H1 (cell line): Measurements from ENCODE around the gene RNU6-1. TPM values are rescaled to one million over a fixed set of nuclear protein-coding genes. Genes with fewer than 3 reads are reported as not detected.

Experiments used
- CTCF ChIA-PET: fragments of 300-600 bp; sonication (Branson Sonifier 250); formaldehyde crosslinking; loops from one replicate; lab custom pipeline; 2021; ENCODE audit not compliant: partially characterized antibody; lab: Charles Lee
- POLR2A ChIA-PET: fragments of 300-600 bp; sonication (Branson Sonifier 250); formaldehyde crosslinking; loops from one replicate; lab custom pipeline; 2021; ENCODE audit warnings: inconsistent platforms; ENCODE audit not compliant: partially characterized antibody; lab: Charles Lee
- DNase-seq, 2 experiments: peaks; one replicate each; pipeline versions ENCODE4 v3.0.0 to v3.0.0-alpha.2; 2010 to 2022; ENCODE audit warnings: low spot score in 2 of 2, low read depth in 1 of 2, mixed read lengths in 1 of 2
- FAIRE-seq: peaks from 2 replicates; lab custom pipeline; 2011; peaks lifted over from hg19 to GRCh38; lab: Jason Lieb, UNC
- H2AFZ ChIP-seq: 2 replicates; pipeline ENCODE4 v1.8.1; 2012; ENCODE audit warnings: low read length, inconsistent platforms
- H2AK5ac ChIP-seq: 2 replicates; pipeline ENCODE4 v1.6.1; 2013; ENCODE audit warnings: low read depth, low read length
- H2BK120ac ChIP-seq: replicated peaks from 2 replicates; pipeline ENCODE3; 2013; ENCODE audit warnings: low read depth, low read length, inconsistent platforms
- H2BK12ac ChIP-seq: 2 replicates; pipeline ENCODE4 v1.6.1; 2013; ENCODE audit warnings: low read depth, low read length
- H2BK15ac ChIP-seq: 2 replicates; pipeline ENCODE4 v1.6.1; 2013; ENCODE audit warnings: low read length
- H2BK20ac ChIP-seq: 2 replicates; pipeline ENCODE4 v1.6.1; 2013; ENCODE audit warnings: low read length
- H2BK5ac ChIP-seq: 2 replicates; pipeline ENCODE4 v1.6.1; 2013; ENCODE audit warnings: low read depth, low read length
- H3K14ac ChIP-seq: 2 replicates; pipeline ENCODE4 v1.6.1; 2013; ENCODE audit warnings: inconsistent platforms; ENCODE audit not compliant: insufficient read length
- H3K18ac ChIP-seq: 2 replicates; pipeline ENCODE4 v1.6.1; 2013; ENCODE audit warnings: low read length; ENCODE audit errors: extremely low read depth
- H3K23ac ChIP-seq: 2 replicates; pipeline ENCODE4 v1.6.1; 2013; ENCODE audit warnings: inconsistent platforms; ENCODE audit not compliant: insufficient read length
- H3K23me2 ChIP-seq: 2 replicates; pipeline ENCODE4 v1.6.1; 2013; ENCODE audit warnings: low read depth, low read length
- H3K27ac ChIP-seq: 2 replicates; pipeline ENCODE4 v1.6.1; 2011; ENCODE audit warnings: low read depth, low read length, inconsistent platforms
- H3K27me3 ChIP-seq, 4 experiments: replicated peaks in 1 of 4; 1 replicate in 1 of 4; 2 replicates in 3 of 4; pipeline versions ENCODE4 v1.6.1 to v1.8.1; 2011 to 2013; ENCODE audit warnings: low read length in 3 of 4, mild to moderate bottlenecking in 3 of 4, inconsistent platforms in 2 of 4, mixed read lengths in 2 of 4, moderate library complexity in 1 of 4; ENCODE audit not compliant: control insufficient read depth in 3 of 4, insufficient read depth in 3 of 4; ENCODE audit errors: extremely low read depth in 1 of 4
- H3K36me3 ChIP-seq, 4 experiments: 2 replicates each; pipeline versions ENCODE4 v1.6.1 to v1.8.1; 2011 to 2013; ENCODE audit warnings: mild to moderate bottlenecking in 4 of 4, low read length in 3 of 4, moderate library complexity in 2 of 4, control low read depth in 1 of 4, inconsistent platforms in 1 of 4; ENCODE audit not compliant: insufficient read depth in 4 of 4, control insufficient read depth in 2 of 4
- H3K4ac ChIP-seq: replicated peaks from 2 replicates; pipeline ENCODE3; 2013; ENCODE audit warnings: low read length, low read depth, mixed read lengths, inconsistent platforms; ENCODE audit not compliant: insufficient read length
- H3K4me1 ChIP-seq, 4 experiments: replicated peaks in 1 of 4; 1 replicate in 1 of 4; 2 replicates in 3 of 4; pipeline versions ENCODE4 v1.6.1 to v1.8.1; 2011 to 2013; ENCODE audit warnings: low read length in 3 of 4, inconsistent platforms in 2 of 4, mixed read lengths in 1 of 4; ENCODE audit not compliant: insufficient read depth in 4 of 4, control insufficient read depth in 3 of 4
- H3K4me2 ChIP-seq, 2 experiments: 2 replicates each; pipeline versions ENCODE4 v1.6.1 to v1.8.1; 2011 to 2013; ENCODE audit warnings: low read depth in 2 of 2, low read length in 2 of 2, control low read depth in 1 of 2, inconsistent platforms in 1 of 2, mild to moderate bottlenecking in 1 of 2; ENCODE audit not compliant: insufficient read depth in 1 of 2
- H3K4me3 ChIP-seq, 4 experiments: fragments of 200-600, 300-600 bp in 1 of 4; sonication (generic), shearing (Covaris generic), sonication (Bioruptor Twin) in 1 of 4; 2 replicates each; pipeline versions ENCODE4 v1.5.1 to v1.8.1; 2011 to 2016; ENCODE audit warnings: low read length in 4 of 4, low read depth in 3 of 4, control low read depth in 2 of 4, inconsistent platforms in 2 of 4, mild to moderate bottlenecking in 2 of 4, mixed read lengths in 1 of 4, moderate library complexity in 1 of 4; ENCODE audit not compliant: insufficient read depth in 2 of 4; ENCODE audit errors: extremely low read depth in 1 of 4
- H3K56ac ChIP-seq: replicated peaks from 2 replicates; pipeline ENCODE3; 2013; ENCODE audit warnings: low read depth, mild to moderate bottlenecking, mixed read lengths, low read length, inconsistent platforms; ENCODE audit not compliant: insufficient read length
- H3K79me1 ChIP-seq: 2 replicates; pipeline ENCODE4 v1.6.1; 2013; ENCODE audit warnings: low read depth, low read length, control low read depth
- H3K79me2 ChIP-seq, 2 experiments: 2 replicates each; pipeline versions ENCODE4 v1.6.1 to v1.8.1; 2012 to 2013; ENCODE audit warnings: low read length in 2 of 2, mild to moderate bottlenecking in 2 of 2, inconsistent platforms in 1 of 2; ENCODE audit not compliant: insufficient read depth in 2 of 2, control insufficient read depth in 1 of 2
- H3K9ac ChIP-seq, 4 experiments: replicated peaks in 1 of 4; 1 replicate in 1 of 4; 2 replicates in 3 of 4; pipeline versions ENCODE4 v1.6.1 to v1.8.1; 2011 to 2013; ENCODE audit warnings: low read depth in 3 of 4, low read length in 3 of 4, control low read depth in 2 of 4, mild to moderate bottlenecking in 2 of 4, moderate library complexity in 2 of 4, inconsistent platforms in 1 of 4; ENCODE audit errors: extremely low read depth in 1 of 4
- H3K9me3 ChIP-seq, 2 experiments: 2 replicates each; pipeline versions ENCODE4 v1.6.1 to v1.8.1; 2012 to 2013; ENCODE audit warnings: mild to moderate bottlenecking in 2 of 2, moderate library complexity in 2 of 2, control low read depth in 1 of 2, inconsistent platforms in 1 of 2, low read depth in 1 of 2, low read length in 1 of 2, mixed read lengths in 1 of 2; ENCODE audit not compliant: insufficient read depth in 2 of 2
- H4K20me1 ChIP-seq, 2 experiments: replicated peaks in 1 of 2; 2 replicates each; pipeline versions ENCODE3 to v1.8.1; 2011 to 2013; ENCODE audit warnings: inconsistent platforms in 2 of 2, low read length in 2 of 2, mild to moderate bottlenecking in 1 of 2; ENCODE audit not compliant: insufficient read depth in 2 of 2, control insufficient read depth in 1 of 2
- H4K5ac ChIP-seq: 2 replicates; pipeline ENCODE4 v1.6.1; 2013; ENCODE audit warnings: low read length, low read depth, mixed read lengths, inconsistent platforms; ENCODE audit not compliant: insufficient read length
- H4K8ac ChIP-seq: 2 replicates; pipeline ENCODE4 v1.8.0; 2013; ENCODE audit warnings: mild to moderate bottlenecking, moderate library complexity, low read length, inconsistent platforms; ENCODE audit not compliant: insufficient read depth; ENCODE audit errors: extremely low read depth
- H4K91ac ChIP-seq: replicated peaks from 2 replicates; pipeline ENCODE3; 2013; ENCODE audit warnings: low read length, mixed read lengths, inconsistent platforms; ENCODE audit not compliant: insufficient read length
- CHD2 ChIP-seq: IDR thresholded peaks from 2 replicates; pipeline ENCODE4 v1.6.1; 2012; ENCODE audit warnings: low read length, improper control_type of control experiment
- CREB1 ChIP-seq: IDR thresholded peaks from 2 replicates; pipeline ENCODE4 v1.6.1; 2012; ENCODE audit warnings: inconsistent platforms
- EZH2 ChIP-seq: fragments of 200-600 bp; sonication (generic); IDR thresholded peaks from 2 replicates; pipeline ENCODE4 v1.7.1; 2012; ENCODE audit warnings: low read depth, mild to moderate bottlenecking, moderate library complexity, low read length, inconsistent platforms; ENCODE audit not compliant: severe bottlenecking
- NANOG ChIP-seq: IDR thresholded peaks from 2 replicates; pipeline ENCODE4 v1.6.1; 2011; ENCODE audit warnings: low read length, low read depth, mild to moderate bottlenecking, inconsistent platforms; ENCODE audit not compliant: insufficient read depth, poor library complexity, severe bottlenecking
- NRF1 ChIP-seq: IDR thresholded peaks from 2 replicates; pipeline ENCODE4 v1.6.1; 2011; ENCODE audit warnings: mild to moderate bottlenecking, low read depth, low read length, improper control_type of control experiment
- SUZ12 ChIP-seq: fragments of 200-600 bp; sonication (generic); IDR thresholded peaks from 2 replicates; pipeline ENCODE4 v1.6.1; 2012; ENCODE audit warnings: mild to moderate bottlenecking, inconsistent platforms, low read length, moderate library complexity, mixed read lengths
- WGBS, 2 experiments: shearing (Covaris generic) in 1 of 2; methylation state at CpG; one replicate each; pipeline versions ENCODE4 v1.1.6 to v1.1.7; 2013 to 2015; ENCODE audit warnings: low lambda C conversion rate in 2 of 2, mixed read lengths in 2 of 2, inconsistent platforms in 1 of 2, low coverage in 1 of 2, missing lambda C conversion rate in 1 of 2; ENCODE audit not compliant: insufficient replicate concordance in 2 of 2, insufficient coverage in 1 of 2, insufficient read length in 1 of 2; ENCODE audit errors: extremely low coverage in 1 of 2, missing lambda C conversion rate in 1 of 2; 5-methylcytosine and 5-hydroxymethylcytosine counted together
- polyA plus RNA-seq, 7 experiments: library from polyadenylated mRNA; depleted of rRNA in 3 of 7; stranded (reverse) in 5 of 7; unstranded in 2 of 7; fragments of >200 nt in 5 of 7; fragments of 200-250 nt in 2 of 7; gene quantifications; 1 replicate in 5 of 7; 2 replicates in 1 of 7; 4 replicates in 1 of 7; pipeline versions ENCODE4 v1.2.1 to v1.2.3, GENCODE V29; 2011 to 2013; ENCODE audit warnings: missing spikeins in 2 of 7, mixed read lengths in 2 of 7
- total RNA-seq: library from RNA; stranded (reverse); fragmentation: NEBNext Ultra II Directional; extraction: Animal tissue kit (Norgen Biotek cat#: 25700); gene quantifications from 2 replicates; pipeline ENCODE4 v1.2.1, GENCODE V29; 2021

Gene RNU6-1
- total and polyA plus RNA-seq, 2 of the 8 experiments (the other 6 are each of a cell fraction or from before 2014, with no cell fraction given) = not detected

- DNase-seq = peak in 1 of 2 experiments; percentile 52
- Histone ChIP-seq H2BK15ac (no peak overlapping the region), H4K20me1 (peaks cover 4 to 20% of the 10 kb centered on the region in 2 experiments), H2AK5ac (no peak overlapping the region), H3K9ac (no peak overlapping the region), H3K4me1 (peaks cover 13 to 43% (median 31%) of the 10 kb centered on the region in 4 experiments), H3K79me1 (no peaks in the 10 kb centered on the region), H3K4ac (no peak overlapping the region), H3K18ac (no peak overlapping the region), H3K79me2 (no peaks in the 10 kb centered on the region), H3K36me3 (peaks cover 0 to 20% (median 0%) of the 10 kb centered on the region in 4 experiments; a peak in 1 of 8 replicates), H2BK20ac (no peak overlapping the region), H2BK120ac (no peak overlapping the region), H3K27me3 (peaks cover 96 to 100% (median 100%) of the 10 kb centered on the region in 4 experiments), H2AFZ (no peak overlapping the region), H4K5ac (no peak overlapping the region), H3K4me3 (peak overlapping the region in 3 of 4 experiments; percentile 6 to 46 (median 7); a peak in 5 of 8 replicates), H3K23ac (no peak overlapping the region), H3K56ac (no peak overlapping the region), H3K9me3 (peaks cover 0 to 4% of the 10 kb centered on the region in 2 experiments; a peak in 1 of 4 replicates), H2BK12ac (0 out of 2 replicates have a peak overlapping the region, but pooled peaks have one; percentile 75), H3K4me2 (peak overlapping the region; percentile 48 to 57), H4K8ac (peak overlapping the region; percentile 41; the same call in 1 of the 2 replicates), H2BK5ac (no peak overlapping the region), H3K23me2 (peaks cover 12% of the 10 kb centered on the region; the same call in 1 of the 2 replicates), H4K91ac (no peak overlapping the region), H3K14ac (no peak overlapping the region), H3K27ac (no peak overlapping the region)
- ChIA-PET POLR2A (interaction anchor here (4.1 kb wide), 1 partner anchor 8 kb away, joined by 24 read pairs; no protein-coding TSS in a partner anchor), CTCF (interaction anchor here (1.5 kb wide), 1 partner anchor 340 kb away, joined by 4 read pairs; no protein-coding TSS in a partner anchor)
- no peak for FAIRE-seq
- TF ChIP-seq SUZ12 = peak; percentile 73
- TF ChIP-seq NRF1 = no peak
- TF ChIP-seq CHD2 = no peak
- TF ChIP-seq NANOG = no peak
- TF ChIP-seq CREB1 = no peak
- TF ChIP-seq EZH2 = peak; percentile 23
- 11% methylated on average over 26 of the region's 68 CpGs; no CpG with 5 or more reads in 1 of the 2 experiments for WGBS, 2 experiments
Observed at GRCh38 chr15:67829647-67830504, 10.0 kb downstream of the RNU6-1 start.
